M059J (cell line): ENCODE data around the gene ACP1. TPM values are rescaled to one million over a fixed set of nuclear protein-coding genes. Genes with fewer than 3 reads are reported as not detected.

Experiments
- DNase-seq: peaks from one replicate; pipeline ENCODE4 v3.0.0-alpha.2; 2012; ENCODE audit warnings: low read depth
- total RNA-seq: library from RNA; depleted of rRNA; stranded (reverse); fragments of >200 nt; shearing (Covaris generic); gene quantifications from 2 replicates; pipeline ENCODE4 v1.2.3, GENCODE V29; 2014; rRNA removed

The ACP1 gene
- 99.4 and 125 TPM in 2 replicates for total RNA-seq

DNA sequence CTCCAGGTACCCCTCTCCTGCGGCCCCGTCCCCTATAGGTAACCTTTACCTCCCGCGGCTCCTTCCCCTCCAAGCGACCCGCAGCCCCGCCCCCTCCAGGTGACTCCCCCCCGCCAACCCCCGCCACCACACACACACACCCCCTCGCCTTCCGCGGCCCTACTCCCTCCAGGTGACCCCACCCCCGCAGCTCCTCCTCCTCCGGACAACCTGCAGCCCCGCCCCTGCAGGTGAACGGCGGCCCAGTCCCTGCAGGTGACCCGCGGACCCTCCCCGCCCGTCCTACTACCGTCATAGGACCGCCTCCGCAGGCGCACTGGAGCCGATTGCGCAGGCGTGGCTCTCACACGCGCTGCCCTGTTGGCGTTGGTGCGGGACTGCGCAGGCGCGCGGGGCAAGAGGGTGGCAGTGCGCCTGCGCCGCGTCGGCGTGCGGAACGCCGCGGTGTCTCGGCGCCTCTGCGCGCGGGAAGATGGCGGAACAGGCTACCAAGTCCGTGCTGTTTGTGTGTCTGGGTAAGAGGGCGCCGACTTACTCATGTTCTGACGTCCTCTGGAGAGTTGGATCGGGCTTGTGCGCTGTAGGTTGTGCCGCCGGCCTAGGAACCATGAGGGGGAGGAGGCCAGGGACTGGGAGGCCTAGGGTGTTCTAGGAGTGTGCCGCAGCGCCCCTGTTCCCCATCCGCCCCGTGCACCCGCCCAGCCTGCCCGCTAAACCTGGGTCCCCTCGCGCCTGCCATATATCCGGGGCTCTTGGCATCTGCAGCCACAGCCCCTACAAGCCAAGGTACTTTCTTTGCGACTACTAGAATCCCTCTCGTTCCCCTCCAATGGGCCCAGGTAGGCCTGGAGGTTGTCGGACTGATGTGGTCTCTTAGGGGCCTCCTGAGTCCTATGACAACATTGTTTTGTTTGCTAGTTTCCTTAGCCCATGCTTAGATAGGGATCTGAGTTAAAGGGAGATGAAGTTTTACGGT is at the start of gene ACP1:
Gene ACP1 (plus strand): TSS at position 455 of the 976 bp plus-strand sequence. CDS start 18 bp downstream, at position 473.
- peak; percentile 87 for DNase-seq

DNA sequence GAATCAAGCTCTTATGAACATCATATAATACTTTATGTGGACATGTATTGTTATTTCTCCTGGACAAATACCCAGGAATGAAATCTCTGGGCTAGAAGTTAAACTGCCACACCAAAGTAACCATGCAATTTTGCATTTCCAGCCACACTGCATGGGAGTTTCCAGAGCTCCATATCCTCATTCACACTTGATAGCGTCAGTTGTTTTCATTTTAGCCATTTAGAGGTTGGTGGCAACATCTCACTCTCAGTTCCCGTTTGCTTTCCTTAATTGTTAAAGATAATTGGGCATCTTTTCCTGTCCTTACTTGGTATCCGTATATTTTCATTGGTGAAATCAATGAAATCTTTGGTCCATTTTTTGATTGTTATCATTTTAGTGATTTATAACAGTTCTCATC is 48.7 kb upstream of the ACP1 start:
- DNase-seq: no peak

DNA sequence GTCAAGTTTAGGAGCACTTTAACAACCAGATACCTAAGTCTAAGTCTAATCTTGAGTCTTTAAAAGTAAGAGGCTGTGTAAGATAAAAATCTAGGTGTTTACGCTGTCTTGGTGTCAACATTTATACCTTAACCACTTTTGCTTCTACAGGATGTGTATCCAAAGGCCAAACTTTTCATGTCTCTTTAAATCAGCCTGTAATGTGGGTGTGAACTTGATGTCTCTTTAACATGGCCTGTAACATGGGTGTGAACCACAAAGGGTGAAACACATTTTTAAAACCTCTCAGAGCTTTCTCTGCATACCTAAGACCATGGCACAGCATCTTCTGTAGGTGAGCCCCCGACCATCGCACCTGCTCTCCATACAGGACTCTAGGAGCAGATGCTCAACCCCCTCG is 41.3 kb upstream of the ACP1 start:
- no peak for DNase-seq

- DNase-seq: no peak
These were observed 40.6 kb upstream of the ACP1 start for GRCh38 chr2:223971-224760.

GRCh38 chr2:228115-228514 is 36.6 kb upstream of the ACP1 start:
- no peak for DNase-seq

GRCh38 chr2:228518-229278 is 36.0 kb upstream of the ACP1 start:
- DNase-seq: no peak

GRCh38 chr2:231521-232185 is 33.1 kb upstream of the ACP1 start:
- no peak for DNase-seq

GRCh38 chr2:233030-233429 is 31.7 kb upstream of the ACP1 start:
- no peak for DNase-seq

- DNase-seq: no peak
These were observed 30.3 kb upstream of the ACP1 start for GRCh38 chr2:234421-234820.

DNA sequence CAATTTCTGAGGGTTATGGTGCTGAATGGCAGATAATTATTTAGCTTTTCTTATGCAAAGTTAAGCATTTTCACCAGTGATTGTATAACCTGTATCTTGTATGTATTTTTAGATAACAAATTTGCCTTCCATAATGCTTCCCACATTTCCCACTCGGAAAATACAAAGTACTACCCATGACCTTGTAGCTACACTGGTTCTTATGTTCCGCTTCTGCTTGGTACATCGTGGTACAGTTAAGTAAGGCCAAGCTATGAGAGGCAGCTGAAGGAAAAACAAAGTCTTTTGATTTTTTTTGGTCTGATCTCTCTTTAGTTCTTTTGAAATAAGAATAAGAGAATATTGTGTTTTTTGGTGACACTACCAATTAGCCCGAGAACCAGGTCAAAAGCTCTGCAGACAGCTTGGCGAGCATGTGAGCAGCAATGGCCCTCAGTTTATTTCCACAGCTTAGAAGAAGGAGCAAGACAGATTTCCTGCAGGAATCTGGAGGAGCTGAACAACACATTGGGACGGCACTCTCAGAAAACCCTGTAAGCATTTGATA is 27.7 kb upstream of the ACP1 start:
- DNase-seq: no peak

- DNase-seq: no peak
These were observed 26.9 kb upstream of the ACP1 start for GRCh38 chr2:237878-238277.

DNA sequence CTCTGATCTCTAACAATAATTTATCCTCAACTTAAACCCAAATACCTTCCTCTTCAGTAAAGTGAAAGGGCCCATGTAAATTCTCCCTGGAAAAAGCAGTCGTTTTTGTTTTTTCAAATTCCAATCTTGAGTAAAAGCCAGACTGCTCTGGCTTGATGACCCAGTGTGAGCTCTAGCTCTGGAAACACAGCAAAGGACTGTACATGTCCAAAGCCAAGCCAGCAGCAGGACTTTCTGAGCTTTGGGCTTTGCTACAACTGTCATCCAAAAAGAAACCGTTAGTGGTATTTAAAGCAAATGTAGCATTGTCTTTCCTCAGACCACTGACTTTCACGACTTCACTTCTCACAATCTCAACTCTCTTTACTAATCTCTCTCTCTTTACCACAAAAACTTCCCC is 26.3 kb upstream of the ACP1 start:
- no peak for DNase-seq

GRCh38 chr2:238869-239268 is 25.9 kb upstream of the ACP1 start:
- no peak for DNase-seq

GRCh38 chr2:244547-244946 is 20.2 kb upstream of the ACP1 start:
- no peak for DNase-seq

DNA sequence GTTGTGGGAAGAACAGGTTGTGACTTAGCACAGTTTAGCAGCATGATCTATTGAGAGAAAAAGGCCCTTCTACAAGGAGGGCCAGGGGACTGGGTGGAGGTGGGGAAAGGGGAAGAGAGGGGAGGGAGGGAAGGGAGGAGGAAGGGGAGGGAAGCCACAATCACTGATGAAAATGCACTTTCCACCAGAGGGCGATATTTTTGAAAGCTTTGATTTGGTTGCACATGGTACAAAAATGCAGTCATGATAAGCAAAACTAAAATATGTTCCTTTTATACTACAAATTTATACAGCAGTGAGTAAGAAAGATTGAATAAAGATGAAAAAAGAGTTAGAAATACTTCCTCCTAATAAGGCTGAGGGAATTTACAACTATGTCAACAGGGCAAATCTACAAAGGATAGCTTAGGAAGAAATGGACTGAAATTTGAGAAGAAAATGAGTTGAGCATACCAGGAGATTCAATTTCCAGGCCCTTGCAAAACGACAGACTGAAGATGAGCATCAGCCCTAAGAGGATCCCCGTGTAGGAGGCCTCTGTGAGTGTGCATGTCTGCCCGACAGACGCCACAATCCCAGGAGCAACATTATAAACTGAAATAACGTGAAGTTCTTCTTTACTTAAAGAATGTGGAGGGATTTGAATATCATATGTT is 18.1 kb upstream of the ACP1 start:
- DNase-seq: peak; percentile 53

DNA sequence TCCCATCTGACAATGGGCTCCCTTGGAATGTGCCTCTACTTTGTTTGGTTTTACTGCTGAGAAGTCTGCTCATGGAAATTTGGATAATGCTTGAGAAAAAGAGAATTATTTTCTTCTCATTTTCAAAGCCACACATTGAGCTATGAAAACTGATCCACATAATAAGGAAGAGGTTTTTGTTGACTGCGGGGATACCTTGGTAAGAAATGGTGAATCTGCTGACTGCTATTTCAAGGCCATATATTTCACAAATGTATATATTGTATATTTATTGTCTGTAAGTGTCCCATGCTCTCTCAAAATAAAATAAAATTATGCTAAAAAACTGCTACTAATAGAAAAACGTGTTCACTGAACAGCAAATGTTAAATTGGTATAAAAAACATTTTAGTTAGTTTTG is 16.0 kb upstream of the ACP1 start:
- no peak for DNase-seq

DNA sequence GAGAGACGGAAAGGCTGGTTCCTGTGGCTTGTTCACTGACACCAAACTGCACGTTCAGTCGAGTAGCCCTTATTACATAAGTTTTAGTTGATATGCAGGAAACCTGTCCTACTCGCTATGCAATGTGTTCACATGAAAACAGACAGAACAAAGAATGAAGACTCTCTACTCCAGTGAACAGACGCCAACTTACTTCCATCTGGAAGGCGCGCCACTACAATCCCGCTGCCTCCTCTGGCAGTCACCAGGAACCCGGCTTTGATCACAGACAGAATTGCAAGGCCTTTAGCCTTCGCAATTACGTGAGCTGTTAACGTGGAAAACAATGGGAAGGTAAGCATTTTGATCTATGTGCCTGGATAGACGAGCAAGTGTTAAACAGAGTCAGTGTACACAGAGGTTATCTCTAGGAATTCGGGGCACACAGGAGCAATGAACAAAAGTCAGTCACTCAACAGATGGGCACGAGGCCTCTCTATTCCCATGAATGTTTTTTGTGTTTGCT is 15.2 kb upstream of the ACP1 start:
- no peak for DNase-seq

DNA sequence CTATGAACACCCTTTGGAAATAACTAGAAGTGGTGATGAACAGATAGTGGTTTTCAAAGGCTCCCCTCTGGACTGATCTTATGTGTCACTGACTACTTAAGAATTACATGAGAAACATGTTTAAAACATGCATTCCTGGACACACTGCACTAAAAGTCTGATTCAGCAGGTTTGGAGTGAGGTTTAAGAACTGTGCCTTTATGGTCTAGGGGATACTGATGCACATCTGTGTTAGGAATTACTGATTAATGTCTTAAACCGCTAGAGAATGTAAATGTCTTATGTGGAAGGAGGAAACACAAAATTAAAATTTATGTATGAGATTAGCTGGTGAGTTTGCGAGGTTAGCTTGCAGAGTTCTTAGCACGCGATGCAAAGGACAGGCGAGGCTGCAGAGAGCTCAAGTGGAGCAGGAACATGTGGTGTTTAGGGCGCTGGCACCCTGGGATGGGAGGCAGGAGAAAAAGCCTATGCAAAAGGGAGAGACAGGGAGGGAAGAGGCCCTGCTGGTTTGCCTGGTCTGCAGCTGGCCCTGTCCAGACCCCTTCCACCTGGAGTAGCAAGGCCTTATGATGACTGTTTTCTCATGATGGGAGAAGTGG is 12.6 kb upstream of the ACP1 start:
- no peak for DNase-seq

- DNase-seq: no peak
These were observed 11.5 kb upstream of the ACP1 start for GRCh38 chr2:253202-253638.

GRCh38 chr2:254241-254640 is 10.5 kb upstream of the ACP1 start:
- DNase-seq: no peak
